Thyroid gland (tissue), 4 donors: ENCODE results near the gene KLHDC9.

Source experiments
- POLR2A ChIP-seq, 2 donors: fragments of 450-650 bp; IDR thresholded peaks; one replicate each; pipeline ENCODE4 v1.6.1; 2017; ENCODE audit warnings: antibody characterized with exemption in 2 of 2, mild to moderate bottlenecking in 2 of 2, moderate library complexity in 1 of 2
- TF ChIP-seq, protein P1 (sequence below), 6 experiments: fragments of 200-600 bp in 3 of 6; fragments of 450-650 bp in 3 of 6; sonication (generic) in 3 of 6; IDR thresholded peaks; one replicate each; pipeline ENCODE4 v1.5.1; 2016 to 2019; ENCODE audit warnings: antibody characterized with exemption in 6 of 6, mild to moderate bottlenecking in 2 of 6, inconsistent platforms in 1 of 6, moderate library complexity in 1 of 6

DNA sequence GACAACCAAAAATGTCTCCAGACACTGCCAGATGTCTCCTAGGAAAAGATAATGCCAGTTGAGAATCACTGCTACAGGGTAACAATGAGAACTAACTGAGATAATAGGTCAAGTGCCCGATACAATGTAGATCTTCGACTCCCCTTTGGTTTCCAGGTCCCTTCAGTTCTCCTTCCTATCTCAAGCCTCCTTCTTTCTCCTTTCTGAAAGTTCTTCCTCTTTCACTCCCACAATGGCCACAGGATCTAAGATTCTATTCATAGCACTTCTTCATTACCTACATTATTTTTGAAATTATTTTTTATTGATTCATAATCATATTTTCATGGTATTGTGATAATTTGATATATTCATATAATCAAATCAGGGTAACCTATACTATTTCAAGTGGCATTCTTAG lies 13.4 kb downstream of the KLHDC9 start:
- TF ChIP-seq, protein P1, sequence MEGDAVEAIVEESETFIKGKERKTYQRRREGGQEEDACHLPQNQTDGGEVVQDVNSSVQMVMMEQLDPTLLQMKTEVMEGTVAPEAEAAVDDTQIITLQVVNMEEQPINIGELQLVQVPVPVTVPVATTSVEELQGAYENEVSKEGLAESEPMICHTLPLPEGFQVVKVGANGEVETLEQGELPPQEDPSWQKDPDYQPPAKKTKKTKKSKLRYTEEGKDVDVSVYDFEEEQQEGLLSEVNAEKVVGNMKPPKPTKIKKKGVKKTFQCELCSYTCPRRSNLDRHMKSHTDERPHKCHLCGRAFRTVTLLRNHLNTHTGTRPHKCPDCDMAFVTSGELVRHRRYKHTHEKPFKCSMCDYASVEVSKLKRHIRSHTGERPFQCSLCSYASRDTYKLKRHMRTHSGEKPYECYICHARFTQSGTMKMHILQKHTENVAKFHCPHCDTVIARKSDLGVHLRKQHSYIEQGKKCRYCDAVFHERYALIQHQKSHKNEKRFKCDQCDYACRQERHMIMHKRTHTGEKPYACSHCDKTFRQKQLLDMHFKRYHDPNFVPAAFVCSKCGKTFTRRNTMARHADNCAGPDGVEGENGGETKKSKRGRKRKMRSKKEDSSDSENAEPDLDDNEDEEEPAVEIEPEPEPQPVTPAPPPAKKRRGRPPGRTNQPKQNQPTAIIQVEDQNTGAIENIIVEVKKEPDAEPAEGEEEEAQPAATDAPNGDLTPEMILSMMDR (IDR thresholded peaks at IDR 0.05), result no peak
- TF ChIP-seq POLR2A (IDR thresholded peaks at IDR 0.05), result no peak
